ENCODE measurements around the gene ITPK1. TPM values are rescaled to one million over a fixed set of nuclear protein-coding genes. Genes with fewer than 3 reads are reported as not detected.

Gene ITPK1
- total RNA-seq, 4 donors from 2014 or later: 132 to 172 (median 157) TPM

- no peaks in the 10 kb centered on the region for H3K27me3 ChIP-seq
- H3K27ac ChIP-seq: peak overlapping the region in 2 of 4 donors; percentile 11 to 65
- H3K4me1 ChIP-seq: peaks cover 7 to 50% (median 24%) of the 10 kb centered on the region in 4 donors
- no peak overlapping the region for H3K4me3 ChIP-seq
- TF ChIP-seq POLR2A (IDR thresholded peaks at IDR 0.05) (no peak), CTCF (IDR thresholded peaks at IDR 0.05) (no peak)
- no peaks in the 10 kb centered on the region for H3K9me3 ChIP-seq
- no peak for DNase-seq
- H3K36me3 ChIP-seq: no peaks in the 10 kb centered on the region
These were observed 54.9 kb downstream of the ITPK1 start for GRCh38 chr14:93060841-93061240.

GRCh38 chr14:93059917-93060545, 55.7 kb downstream of the ITPK1 start:
- Histone ChIP-seq H3K4me3 (no peak overlapping the region), H3K36me3 (no peaks in the 10 kb centered on the region), H3K27ac (peak overlapping the region in 2 of 4 donors; percentile 46 to 52), H3K27me3 (no peaks in the 10 kb centered on the region), H3K9me3 (no peaks in the 10 kb centered on the region), H3K4me1 (peaks cover 7 to 55% (median 23%) of the 10 kb centered on the region in 4 donors)
- no peak for DNase-seq
- TF ChIP-seq CTCF (IDR thresholded peaks at IDR 0.05): no peak

- H3K4me1 ChIP-seq: peaks cover 7 to 57% (median 25%) of the 10 kb centered on the region in 4 donors
- no peak for TF ChIP-seq CTCF (IDR thresholded peaks at IDR 0.05)
- TF ChIP-seq POLR2A (IDR thresholded peaks at IDR 0.05): no peak
- H3K4me3 ChIP-seq: no peak overlapping the region
- DNase-seq: no peak
- no peaks in the 10 kb centered on the region for H3K9me3 ChIP-seq
- no peaks in the 10 kb centered on the region for H3K27me3 ChIP-seq
- H3K36me3 ChIP-seq: no peaks in the 10 kb centered on the region
- no peak overlapping the region for H3K27ac ChIP-seq
These were observed 56.5 kb downstream of the ITPK1 start for GRCh38 chr14:93059260-93059659.

- H3K27ac ChIP-seq: peak overlapping the region in 3 of 4 donors; percentile 4 to 92 (median 89)
- DNase-seq: no peak
- H3K4me3 ChIP-seq: no peak overlapping the region
These were observed 58.0 kb downstream of the ITPK1 start for GRCh38 chr14:93057586-93058280.

More at GRCh38 chr14:93057586-93058280, 58.0 kb downstream of the ITPK1 start:
- Histone ChIP-seq H3K36me3 (no peaks in the 10 kb centered on the region), H3K27me3 (no peaks in the 10 kb centered on the region), H3K4me1 (peaks cover 7 to 63% (median 27%) of the 10 kb centered on the region in 4 donors), H3K9me3 (no peaks in the 10 kb centered on the region)
- TF ChIP-seq POLR2A (IDR thresholded peaks at IDR 0.05) (no peak), CTCF (IDR thresholded peaks at IDR 0.05) (peak in 1 of 6 experiments; percentile 17)
